Adrenal gland (tissue), 12 donors: ENCODE data around the gene SLC1A1. TPM values are rescaled to one million over a fixed set of nuclear protein-coding genes. Genes with fewer than 3 reads are reported as not detected.

Experiments
- DNase-seq, 7 donors: peaks; one replicate each; pipeline ENCODE4 v3.0.0-alpha.2; 2019 to 2020
- H3K27ac ChIP-seq, 5 donors: fragments of 200-600 bp; sonication (generic) in 4 of 5; 1 replicate in 3 of 5; 2 replicates in 2 of 5; pipeline versions ENCODE4 v1.5.1 to v1.8.0; 2016 to 2020; ENCODE audit warnings: mild to moderate bottlenecking in 1 of 5
- H3K27me3 ChIP-seq: fragments of 200-600 bp; 2 replicates; pipeline ENCODE4 v1.8.0; 2021
- H3K36me3 ChIP-seq, 2 donors: fragments of 200-600 bp; replicated peaks in 1 of 2; 1 replicate in 1 of 2; 2 replicates in 1 of 2; pipeline versions ENCODE4 v1.5.1 to v1.8.0; 2018 to 2022
- H3K4me1 ChIP-seq, 2 donors: fragments of 200-600 bp; replicated peaks in 1 of 2; 1 replicate in 1 of 2; 2 replicates in 1 of 2; pipeline versions ENCODE4 v1.5.1 to v1.8.0; 2018 to 2021
- H3K4me3 ChIP-seq, 4 donors: fragments of 200-600 bp; sonication (generic) in 3 of 4; one replicate each; pipeline ENCODE4 v1.5.1; 2016 to 2018
- H3K9me3 ChIP-seq, 3 donors: fragments of 200-600 bp; sonication (generic) in 1 of 3; replicated peaks in 1 of 3; 1 replicate in 2 of 3; 2 replicates in 1 of 3; pipeline versions ENCODE4 v1.5.1 to v1.8.0; 2016 to 2021
- CTCF ChIP-seq, 6 experiments: fragments of 450-650 bp in 4 of 6; fragments of 200-600 bp in 2 of 6; sonication (generic) in 1 of 6; IDR thresholded peaks; 1 replicate in 5 of 6; 2 replicates in 1 of 6; pipeline versions ENCODE4 v1.5.1 to v1.8.0; 2016 to 2021; ENCODE audit warnings: antibody characterized with exemption in 6 of 6, mild to moderate bottlenecking in 2 of 6, moderate library complexity in 1 of 6
- POLR2A ChIP-seq, 2 donors: fragments of 450-650 bp; IDR thresholded peaks; one replicate each; pipeline ENCODE4 v1.6.1; 2017; ENCODE audit warnings: antibody characterized with exemption in 2 of 2, mild to moderate bottlenecking in 2 of 2, moderate library complexity in 1 of 2
- WGBS, 4 donors: extraction: QIAGEN DNeasy Blood & Tissue Kit in 2 of 4; methylation state at CpG; one replicate each; pipeline versions ENCODE4 v1.1.5 to v1.1.7; 2013 to 2017; 5-methylcytosine and 5-hydroxymethylcytosine counted together
- intact Hi-C, 2 donors: fragments of 100-400 bp; cut with DNase I; formaldehyde crosslinking; loops; one replicate each; pipeline versions ENCODE4 v1.14.1 to v1.15.0; 2022 to 2023
- polyA plus RNA-seq, 3 donors: library from polyadenylated mRNA; stranded (reverse); fragments of 200-250 nt in 2 of 3; fragments of 350-450 nt in 1 of 3; fragmentation: Illumina TruSeq in 1 of 3; extraction: RNeasy Lipid Tissue Mini Kit (QIAGEN cat#74804) in 1 of 3; gene quantifications; one replicate each; pipeline ENCODE4 v1.2.3, GENCODE V29; 2013 to 2014
- total RNA-seq, 9 donors: library from RNA; depleted of rRNA in 4 of 9; stranded (reverse); fragments of >200 nt in 4 of 9; fragments of 120-200 nt in 1 of 9; fragmentation: NEBNext Ultra II Directional in 1 of 9; extraction: Animal tissue kit (Norgen Biotek cat#: 25700) in 1 of 9; gene quantifications; one replicate each; pipeline versions ENCODE4 v1.1.0 to v1.2.4, GENCODE V29; 2013 to 2023
- donor health status: healthy with polysubstance abuse.
- donor health status: Bipolar disorder and iron deficiency.
- donor health status: DM: yes; HTN: yes; CAD: no.
- donor health status: DM: no; HTN: no; CAD: no.
- donor health status: DM: no; HTN: no; CAD: no.
- donor health status: DM: yes; HTN: yes; CAD: no.

SLC1A1 gene
- total and polyA plus RNA-seq, 12 donors: 0.68 to 4.9 (median 1.7) TPM

GRCh38 chr9:4509590-4509984, 19.3 kb downstream of the SLC1A1 start:
- no peak overlapping the region for H3K27ac ChIP-seq
- H3K4me1 ChIP-seq: no peaks in the 10 kb centered on the region
- 90 to 96% (median 93%) methylated on average over 3 of the region's 3 CpGs for WGBS, 4 donors
- intact Hi-C loops: no loop called here
- H3K9me3 ChIP-seq: no peaks in the 10 kb centered on the region
- H3K36me3 ChIP-seq: no peaks in the 10 kb centered on the region
- no peaks in the 10 kb centered on the region for H3K27me3 ChIP-seq
- DNase-seq: no peak
- no peak overlapping the region for H3K4me3 ChIP-seq
- TF ChIP-seq CTCF (IDR thresholded peaks at IDR 0.05) (no peak), POLR2A (IDR thresholded peaks at IDR 0.05) (no peak)

GRCh38 chr9:4510546-4511322, 20.5 kb downstream of the SLC1A1 start:
- H3K36me3 ChIP-seq: no peaks in the 10 kb centered on the region
- H3K27me3 ChIP-seq: no peaks in the 10 kb centered on the region
- no peak overlapping the region for H3K27ac ChIP-seq
- WGBS, 4 donors: 85 to 92% (median 88%) methylated on average over 4 of the region's 4 CpGs
- intact Hi-C loops: no loop called here
- H3K9me3 ChIP-seq: no peaks in the 10 kb centered on the region
- H3K4me1 ChIP-seq: no peaks in the 10 kb centered on the region
- no peak overlapping the region for H3K4me3 ChIP-seq
- TF ChIP-seq POLR2A (IDR thresholded peaks at IDR 0.05): no peak
- TF ChIP-seq CTCF (IDR thresholded peaks at IDR 0.05): no peak
- DNase-seq: no peak

GRCh38 chr9:4514252-4515128, 24.2 kb downstream of the SLC1A1 start:
- intact Hi-C loops: no loop called here
- WGBS, 4 donors: 55 to 67% (median 62%) methylated on average over 8 of the region's 8 CpGs
- no peak for TF ChIP-seq POLR2A (IDR thresholded peaks at IDR 0.05)
- TF ChIP-seq CTCF (IDR thresholded peaks at IDR 0.05): no peak

GRCh38 chr9:4515958-4516375, 25.7 kb downstream of the SLC1A1 start:
- no peak for TF ChIP-seq POLR2A (IDR thresholded peaks at IDR 0.05)
- TF ChIP-seq CTCF (IDR thresholded peaks at IDR 0.05): no peak
- Histone ChIP-seq H3K9me3 (no peaks in the 10 kb centered on the region), H3K4me3 (no peak overlapping the region), H3K36me3 (no peaks in the 10 kb centered on the region), H3K27me3 (no peaks in the 10 kb centered on the region), H3K27ac (no peak overlapping the region), H3K4me1 (no peaks in the 10 kb centered on the region)
- WGBS, 4 donors: 52 to 71% (median 62%) methylated on average over 1 of the region's 1 CpG
- intact Hi-C loops: no loop called here
- DNase-seq: no peak

More at GRCh38 chr9:4514252-4515128, 24.2 kb downstream of the SLC1A1 start:
- Histone ChIP-seq H3K27ac (no peak overlapping the region), H3K36me3 (no peaks in the 10 kb centered on the region), H3K9me3 (no peaks in the 10 kb centered on the region), H3K4me3 (no peak overlapping the region), H3K4me1 (no peaks in the 10 kb centered on the region), H3K27me3 (no peaks in the 10 kb centered on the region)
- no peak for DNase-seq
